CD14-positive monocyte (primary cell): ENCODE data around the gene POT1. TPM values are rescaled to one million over a fixed set of nuclear protein-coding genes. Genes with fewer than 3 reads are reported as not detected.

ENCODE experiments used
- DNase-seq, 3 donors: peaks; one replicate each; pipeline ENCODE4 v3.0.0-alpha.2; 2011 to 2022
- H2AFZ ChIP-seq: 2 replicates; pipeline ENCODE4 v1.6.0; 2012; ENCODE audit warnings: mild to moderate bottlenecking, low read depth, low read length, inconsistent platforms; ENCODE audit not compliant: insufficient read depth, poor library complexity, severe bottlenecking
- H3K27ac ChIP-seq, 2 donors: 1 replicate in 1 of 2; 2 replicates in 1 of 2; pipeline ENCODE4 v1.5.1; 2012 to 2013; ENCODE audit warnings: low read length in 2 of 2, control low read depth in 1 of 2, inconsistent platforms in 1 of 2, low read depth in 1 of 2, mild to moderate bottlenecking in 1 of 2
- H3K27me3 ChIP-seq, 2 donors: one replicate each; pipeline versions ENCODE4 v1.6.0 to v1.6.1; 2011 to 2013; ENCODE audit warnings: low read length in 2 of 2; ENCODE audit not compliant: control insufficient read depth in 2 of 2, insufficient read depth in 2 of 2
- H3K36me3 ChIP-seq, 2 donors: replicated peaks in 1 of 2; 1 replicate in 1 of 2; 2 replicates in 1 of 2; pipeline versions ENCODE4 v1.5.1 to v1.6.1; 2012 to 2013; ENCODE audit warnings: low read length in 2 of 2, control low read depth in 1 of 2, inconsistent platforms in 1 of 2, mild to moderate bottlenecking in 1 of 2; ENCODE audit not compliant: insufficient read depth in 2 of 2, control insufficient read depth in 1 of 2
- H3K4me1 ChIP-seq, 2 donors: 1 replicate in 1 of 2; 2 replicates in 1 of 2; pipeline versions ENCODE4 v1.5.1 to v1.6.1; 2012 to 2013; ENCODE audit warnings: low read length in 2 of 2, control low read depth in 1 of 2, inconsistent platforms in 1 of 2, mild to moderate bottlenecking in 1 of 2, moderate library complexity in 1 of 2; ENCODE audit not compliant: insufficient read depth in 2 of 2, control insufficient read depth in 1 of 2
- H3K4me2 ChIP-seq: replicated peaks from 2 replicates; pipeline ENCODE3; 2012; ENCODE audit warnings: low read length, moderate library complexity, mild to moderate bottlenecking; ENCODE audit not compliant: poor library complexity, severe bottlenecking; ENCODE audit errors: extremely low read depth
- H3K4me3 ChIP-seq, 3 experiments: fragments of 200-600 bp in 1 of 3; sonication (generic) in 1 of 3; replicated peaks in 1 of 3; 1 replicate in 2 of 3; 2 replicates in 1 of 3; pipeline ENCODE4 v1.5.1; 2011 to 2013; ENCODE audit warnings: low read length in 3 of 3, mild to moderate bottlenecking in 3 of 3, control low read depth in 2 of 3, low read depth in 2 of 3, inconsistent platforms in 1 of 3, moderate library complexity in 1 of 3
- H3K79me2 ChIP-seq: 2 replicates; pipeline ENCODE4 v1.6.0; 2012; ENCODE audit warnings: mild to moderate bottlenecking, control low read depth, inconsistent platforms, low read length, moderate library complexity; ENCODE audit not compliant: insufficient read depth
- H3K9ac ChIP-seq: 2 replicates; pipeline ENCODE4 v1.6.0; 2017; ENCODE audit warnings: low read length, mild to moderate bottlenecking; ENCODE audit not compliant: insufficient read depth, poor library complexity, severe bottlenecking
- H3K9me3 ChIP-seq, 2 donors: replicated peaks in 1 of 2; 1 replicate in 1 of 2; 2 replicates in 1 of 2; pipeline versions ENCODE4 v1.5.1 to v1.6.1; 2012 to 2013; ENCODE audit warnings: low read length in 2 of 2, control low read depth in 1 of 2; ENCODE audit not compliant: control insufficient read depth in 1 of 2, insufficient read depth in 1 of 2
- H4K20me1 ChIP-seq: 2 replicates; pipeline ENCODE4 v1.6.0; 2012; ENCODE audit warnings: mild to moderate bottlenecking, low read length, control low read depth, moderate library complexity; ENCODE audit not compliant: insufficient read depth
- H3K27ac Mint-ChIP-seq, 7 donors: one replicate each; pipeline ENCODE4 v1.8.0; 2020; ENCODE audit warnings: mild to moderate bottlenecking in 7 of 7, mixed read lengths in 7 of 7, moderate library complexity in 6 of 7, inconsistent platforms in 2 of 7
- H3K27me3 Mint-ChIP-seq, 3 donors: one replicate each; pipeline ENCODE4 v1.8.0; 2021 to 2022; ENCODE audit warnings: low read depth in 3 of 3, mild to moderate bottlenecking in 3 of 3, mixed read lengths in 3 of 3, moderate library complexity in 3 of 3, inconsistent platforms in 1 of 3
- H3K36me3 Mint-ChIP-seq, 2 donors: one replicate each; pipeline ENCODE4 v1.8.0; 2020; ENCODE audit warnings: mixed read lengths in 2 of 2, inconsistent platforms in 1 of 2, mild to moderate bottlenecking in 1 of 2
- H3K4me1 Mint-ChIP-seq: one replicate; pipeline ENCODE4 v1.8.0; 2020; ENCODE audit warnings: mild to moderate bottlenecking, mixed read lengths
- H3K4me3 Mint-ChIP-seq, 2 donors: one replicate each; pipeline ENCODE4 v1.8.0; 2020; ENCODE audit warnings: mild to moderate bottlenecking in 2 of 2, mixed read lengths in 2 of 2, moderate library complexity in 1 of 2
- H3K9me3 Mint-ChIP-seq, 7 donors: one replicate each; pipeline ENCODE4 v1.8.0; 2020 to 2022; ENCODE audit warnings: mixed read lengths in 7 of 7, mild to moderate bottlenecking in 6 of 7, moderate library complexity in 6 of 7, inconsistent platforms in 2 of 7
- WGBS: methylation state at CpG from one replicate; pipeline ENCODE4 v1.1.5; 2013; ENCODE audit warnings: missing lambda C conversion rate; ENCODE audit not compliant: insufficient coverage; 5-methylcytosine and 5-hydroxymethylcytosine counted together
- intact Hi-C, 2 donors: fragments of 100-400 bp; cut with micrococcal nuclease; formaldehyde crosslinking; loops; one replicate each; pipeline versions ENCODE4 v1.15.0 to v1.15.1; 2023
- polyA plus RNA-seq, 3 donors: library from polyadenylated mRNA; depleted of rRNA in 1 of 3; unstranded in 2 of 3; stranded (reverse) in 1 of 3; fragments of 300-500 nt in 2 of 3; fragments of >200 nt in 1 of 3; fragmentation: Illumina TruSeq in 2 of 3; gene quantifications; 1 replicate in 2 of 3; 2 replicates in 1 of 3; pipeline ENCODE4 v1.2.3, GENCODE V29; 2012 to 2021
- TF ChIP-seq, protein P1 (sequence below): fragments of 200-600 bp; IDR thresholded peaks from one replicate; pipeline ENCODE4 v1.8.0; 2022; ENCODE audit warnings: antibody characterized with exemption, mild to moderate bottlenecking

POT1 gene
- polyA plus RNA-seq, 3 donors = 6.7 to 12.2 (median 10.4) TPM

GRCh38 chr7:124792002-124792401, 137.6 kb downstream of the POT1 start:
- Mint-ChIP-seq H3K9me3 (no peaks in the 10 kb centered on the region), H3K4me3 (no peak overlapping the region), H3K27me3 (peaks cover 0 to 8% (median 1%) of the 10 kb centered on the region in 3 donors), H3K27ac (no peak overlapping the region), H3K4me1 (peaks cover 2% of the 10 kb centered on the region), H3K36me3 (no peaks in the 10 kb centered on the region)
- Histone ChIP-seq H3K4me1 (no peaks in the 10 kb centered on the region), H3K9ac (no peak overlapping the region), H3K4me3 (no peak overlapping the region), H3K4me2 (no peak overlapping the region), H2AFZ (no peak overlapping the region), H4K20me1 (no peaks in the 10 kb centered on the region), H3K79me2 (no peaks in the 10 kb centered on the region), H3K27me3 (peaks cover 0 to 2% of the 10 kb centered on the region in 2 donors), H3K36me3 (no peaks in the 10 kb centered on the region), H3K27ac (no peak overlapping the region), H3K9me3 (no peaks in the 10 kb centered on the region)
- DNase-seq = no peak
- TF ChIP-seq, protein P1, sequence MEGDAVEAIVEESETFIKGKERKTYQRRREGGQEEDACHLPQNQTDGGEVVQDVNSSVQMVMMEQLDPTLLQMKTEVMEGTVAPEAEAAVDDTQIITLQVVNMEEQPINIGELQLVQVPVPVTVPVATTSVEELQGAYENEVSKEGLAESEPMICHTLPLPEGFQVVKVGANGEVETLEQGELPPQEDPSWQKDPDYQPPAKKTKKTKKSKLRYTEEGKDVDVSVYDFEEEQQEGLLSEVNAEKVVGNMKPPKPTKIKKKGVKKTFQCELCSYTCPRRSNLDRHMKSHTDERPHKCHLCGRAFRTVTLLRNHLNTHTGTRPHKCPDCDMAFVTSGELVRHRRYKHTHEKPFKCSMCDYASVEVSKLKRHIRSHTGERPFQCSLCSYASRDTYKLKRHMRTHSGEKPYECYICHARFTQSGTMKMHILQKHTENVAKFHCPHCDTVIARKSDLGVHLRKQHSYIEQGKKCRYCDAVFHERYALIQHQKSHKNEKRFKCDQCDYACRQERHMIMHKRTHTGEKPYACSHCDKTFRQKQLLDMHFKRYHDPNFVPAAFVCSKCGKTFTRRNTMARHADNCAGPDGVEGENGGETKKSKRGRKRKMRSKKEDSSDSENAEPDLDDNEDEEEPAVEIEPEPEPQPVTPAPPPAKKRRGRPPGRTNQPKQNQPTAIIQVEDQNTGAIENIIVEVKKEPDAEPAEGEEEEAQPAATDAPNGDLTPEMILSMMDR = no peak
- intact Hi-C loops = no loop called here

GRCh38 chr7:124791426-124791825, 138.2 kb downstream of the POT1 start:
- DNase-seq = no peak
- H3K9me3 ChIP-seq = no peaks in the 10 kb centered on the region
- TF ChIP-seq, protein P1 = no peak
- no peaks in the 10 kb centered on the region for H3K4me1 ChIP-seq
- H3K4me1 Mint-ChIP-seq = peaks cover 2% of the 10 kb centered on the region
- H3K36me3 ChIP-seq = no peaks in the 10 kb centered on the region
- WGBS = 34% methylated on average over 4 of the region's 4 CpGs
- no peak overlapping the region for H3K27ac ChIP-seq
- no peak overlapping the region for H3K4me2 ChIP-seq
- H3K27me3 Mint-ChIP-seq = peaks cover 1 to 11% (median 3%) of the 10 kb centered on the region in 3 donors
- no peak overlapping the region for H3K4me3 ChIP-seq
- no peaks in the 10 kb centered on the region for H3K9me3 Mint-ChIP-seq
- H4K20me1 ChIP-seq = no peaks in the 10 kb centered on the region
- H3K27me3 ChIP-seq = peaks cover 0 to 2% of the 10 kb centered on the region in 2 donors
- no peaks in the 10 kb centered on the region for H3K36me3 Mint-ChIP-seq
- H3K4me3 Mint-ChIP-seq = no peak overlapping the region
- intact Hi-C loops = no loop called here
- H3K79me2 ChIP-seq = no peaks in the 10 kb centered on the region
- H3K9ac ChIP-seq = no peak overlapping the region
- H2AFZ ChIP-seq = no peak overlapping the region
- no peak overlapping the region for H3K27ac Mint-ChIP-seq
